Putamen (tissue), 1 donor: ENCODE data around the gene HBEGF.
A peak's percentile ranks its signal among the peaks of the same experiment; 100 is the strongest.

Source experiments
- DNase-seq: peaks from one replicate; pipeline ENCODE4 v3.0.0-alpha.2; 2016; ENCODE audit warnings: low spot score

HBEGF gene

DNA sequence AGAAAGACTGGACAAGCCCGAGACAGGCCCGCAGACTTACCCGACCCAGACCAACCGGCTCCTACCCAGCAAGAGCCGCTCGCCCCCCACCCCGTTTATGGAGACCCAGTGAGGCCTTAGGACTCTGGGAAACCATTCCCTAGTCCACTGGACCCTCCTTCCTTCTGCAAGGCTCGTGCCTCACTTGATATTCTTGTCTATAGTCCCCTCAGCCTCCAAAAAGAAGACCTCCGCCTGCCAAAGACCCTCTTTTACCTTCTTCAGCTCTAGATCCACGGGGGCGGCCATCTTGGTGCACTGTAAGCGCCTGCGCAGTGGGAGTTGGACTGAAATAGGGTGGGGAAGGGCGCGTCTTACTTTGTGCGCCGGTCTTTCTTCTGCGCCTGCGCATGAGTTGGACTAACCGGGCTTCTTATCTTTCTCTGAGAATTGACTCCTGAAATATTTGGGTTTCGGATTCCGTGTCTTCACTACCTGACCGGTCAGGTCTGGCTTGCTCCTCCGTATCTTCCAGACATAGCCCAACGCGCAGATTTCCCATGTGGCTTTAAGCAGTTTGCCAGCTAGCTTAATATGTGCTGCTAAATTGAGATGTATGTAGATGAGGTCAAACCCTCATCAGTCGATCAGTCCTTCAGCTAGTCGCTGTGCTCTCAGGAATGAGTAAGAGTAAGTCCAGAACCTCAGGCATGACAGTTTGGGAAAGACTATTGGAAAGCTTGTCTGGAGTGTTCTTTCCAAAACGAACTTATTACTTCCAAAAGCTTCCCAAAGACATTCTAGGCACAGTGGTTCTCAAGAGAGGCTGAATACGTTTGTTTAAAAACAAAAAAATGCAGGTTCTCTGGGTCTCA lies 43.4 kb downstream of the HBEGF start, which contains the start of gene PFDN1:
Gene PFDN1, minus strand, starts transcription at position 316 of the 854 bp plus-strand sequence. Its CDS starts 28 bp downstream, at position 288.
- peak; percentile 96 for DNase-seq

DNA sequence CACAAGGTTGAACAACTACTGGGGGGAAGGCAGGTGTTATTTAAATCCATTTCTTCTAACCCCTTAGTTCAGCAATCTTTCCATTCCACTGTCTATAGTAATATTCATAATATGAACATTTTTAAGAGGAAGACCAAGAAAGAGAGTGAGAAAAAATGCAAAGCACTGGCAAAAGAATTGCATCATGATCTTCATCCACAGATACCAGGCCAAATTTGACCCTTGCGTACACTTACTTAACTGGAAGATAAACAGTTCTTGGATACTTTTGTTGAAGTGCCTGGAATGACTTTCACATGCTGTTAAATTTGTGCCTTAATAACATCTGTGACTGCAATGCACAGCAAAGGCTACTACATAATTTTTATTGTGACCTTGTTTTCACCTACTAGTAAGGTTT lies 45.3 kb downstream of the HBEGF start:
- DNase-seq = no peak

DNA sequence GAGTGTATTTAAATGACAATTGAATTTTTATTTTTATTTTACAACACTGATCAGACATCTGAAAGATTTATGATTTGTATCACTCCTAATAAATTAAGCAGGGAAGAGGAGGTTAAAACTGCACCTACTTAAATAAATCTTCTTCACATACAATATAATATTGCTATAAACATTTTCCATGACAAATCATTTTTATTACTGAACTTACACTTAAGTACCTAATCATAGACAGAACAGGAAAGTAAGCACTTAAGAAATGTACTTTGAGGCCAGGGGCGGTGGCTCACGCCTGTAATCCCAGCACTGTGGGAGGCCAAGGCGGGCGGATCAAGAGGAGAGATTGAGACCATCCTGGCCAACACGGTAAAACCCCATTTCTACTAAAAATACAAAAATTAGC lies 47.3 kb downstream of the HBEGF start:
- DNase-seq = no peak

DNA sequence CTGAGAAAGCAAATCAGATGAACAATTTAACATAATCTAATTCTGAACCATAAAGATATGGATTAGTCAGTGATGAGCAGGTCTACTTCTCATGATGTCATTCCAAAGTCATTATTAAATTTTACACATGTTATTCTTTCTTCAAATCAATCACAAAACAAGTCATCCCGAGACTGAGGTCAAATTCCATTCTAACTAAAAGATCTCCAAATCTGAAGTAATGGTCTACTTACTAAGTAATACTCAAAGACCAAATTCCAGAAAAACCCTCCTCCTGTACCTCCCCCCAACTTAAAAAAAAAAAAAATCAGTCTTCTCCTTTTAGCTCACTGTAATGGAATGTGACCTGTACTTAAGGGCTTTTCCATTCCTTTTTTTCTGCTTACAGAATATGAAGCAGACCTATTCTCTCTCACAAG lies 48.2 kb downstream of the HBEGF start:
- no peak for DNase-seq

DNA sequence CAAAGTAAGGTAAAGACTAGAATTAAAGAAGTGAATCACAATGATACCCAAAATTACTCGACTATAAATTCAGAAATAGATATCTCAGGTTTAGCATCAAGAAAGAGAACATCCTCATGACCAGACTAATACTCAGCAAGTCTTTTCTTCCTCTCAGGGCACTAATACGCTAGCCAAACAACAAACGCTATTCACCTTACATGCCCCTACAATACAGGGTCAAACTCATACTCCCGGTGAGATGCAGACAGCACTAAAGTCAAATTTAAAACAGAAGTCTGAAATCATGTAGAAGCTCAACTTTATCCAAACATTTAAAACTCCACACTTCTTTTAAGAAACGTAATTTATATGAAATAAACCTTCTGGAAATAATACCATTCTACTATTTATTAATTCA lies 49.1 kb downstream of the HBEGF start:
- DNase-seq = no peak

DNA sequence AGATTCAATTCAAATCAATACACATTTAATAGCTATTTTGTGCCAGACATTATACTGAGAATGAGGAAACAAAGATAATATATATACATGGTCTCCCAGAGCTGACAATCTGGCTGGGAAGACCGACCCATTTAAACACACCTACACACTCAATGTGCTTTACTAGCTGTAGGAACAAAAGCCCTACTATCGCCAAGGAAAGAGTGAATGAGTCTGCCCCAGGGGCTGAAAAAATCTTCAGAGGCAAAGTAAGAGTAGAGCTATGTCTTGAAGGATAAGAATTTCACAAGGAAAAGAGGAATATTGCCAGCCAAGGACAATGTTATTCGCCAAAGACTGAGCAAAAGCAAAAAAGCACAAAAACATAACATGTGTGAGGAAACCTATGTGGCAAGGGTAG lies 50.1 kb downstream of the HBEGF start:
- no peak for DNase-seq

DNA sequence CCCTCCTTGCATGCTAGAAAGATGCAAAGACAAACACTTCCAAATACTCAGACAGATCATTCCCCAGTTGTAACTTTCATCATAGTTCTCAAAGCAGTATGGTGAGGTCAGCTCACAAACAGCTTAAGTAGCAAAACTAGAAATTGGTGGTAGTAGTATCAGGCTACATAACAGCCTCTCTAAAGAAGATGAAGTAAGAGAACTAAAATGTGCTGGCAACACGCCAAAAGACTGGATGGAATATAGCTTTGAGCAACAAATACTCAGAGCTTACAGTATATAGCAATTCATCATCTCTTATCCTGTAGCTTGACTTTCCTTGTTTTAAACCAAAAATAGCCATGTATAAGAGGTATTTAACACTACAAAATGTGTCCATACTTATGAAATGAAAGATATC lies 51.0 kb downstream of the HBEGF start:
- no peak for DNase-seq

DNA sequence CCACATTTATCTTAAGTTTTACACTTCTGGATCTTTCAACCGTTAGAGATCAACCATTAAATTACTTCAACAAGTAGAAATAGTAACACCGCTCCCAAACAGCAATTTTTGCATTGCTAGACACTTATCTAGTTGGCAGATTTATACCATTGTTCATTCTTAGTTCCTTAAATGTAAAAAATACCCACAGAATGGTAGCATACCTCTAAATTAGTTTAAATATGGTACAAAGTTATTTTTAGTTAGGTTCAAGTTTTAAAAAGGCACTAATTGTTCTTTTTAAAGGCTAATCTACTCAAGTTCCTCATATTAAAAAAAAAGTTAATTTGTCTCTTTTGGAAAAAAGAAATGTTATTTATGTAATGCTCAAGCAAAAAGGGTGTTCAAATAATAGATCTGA lies 51.6 kb downstream of the HBEGF start:
- no peak for DNase-seq

DNA sequence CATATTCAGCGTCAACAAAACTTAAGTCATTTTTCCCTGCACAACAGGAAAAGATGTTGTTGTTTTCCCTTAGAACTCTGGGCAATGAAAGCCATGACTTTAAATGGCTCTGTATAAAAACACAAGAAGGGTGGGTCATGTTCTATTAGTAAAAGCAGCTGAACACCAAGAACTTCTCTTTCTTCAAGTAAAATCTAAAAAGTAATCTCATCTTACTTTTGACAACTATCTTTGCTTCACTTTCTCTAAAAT lies 52.6 kb downstream of the HBEGF start:
- DNase-seq = no peak

DNA sequence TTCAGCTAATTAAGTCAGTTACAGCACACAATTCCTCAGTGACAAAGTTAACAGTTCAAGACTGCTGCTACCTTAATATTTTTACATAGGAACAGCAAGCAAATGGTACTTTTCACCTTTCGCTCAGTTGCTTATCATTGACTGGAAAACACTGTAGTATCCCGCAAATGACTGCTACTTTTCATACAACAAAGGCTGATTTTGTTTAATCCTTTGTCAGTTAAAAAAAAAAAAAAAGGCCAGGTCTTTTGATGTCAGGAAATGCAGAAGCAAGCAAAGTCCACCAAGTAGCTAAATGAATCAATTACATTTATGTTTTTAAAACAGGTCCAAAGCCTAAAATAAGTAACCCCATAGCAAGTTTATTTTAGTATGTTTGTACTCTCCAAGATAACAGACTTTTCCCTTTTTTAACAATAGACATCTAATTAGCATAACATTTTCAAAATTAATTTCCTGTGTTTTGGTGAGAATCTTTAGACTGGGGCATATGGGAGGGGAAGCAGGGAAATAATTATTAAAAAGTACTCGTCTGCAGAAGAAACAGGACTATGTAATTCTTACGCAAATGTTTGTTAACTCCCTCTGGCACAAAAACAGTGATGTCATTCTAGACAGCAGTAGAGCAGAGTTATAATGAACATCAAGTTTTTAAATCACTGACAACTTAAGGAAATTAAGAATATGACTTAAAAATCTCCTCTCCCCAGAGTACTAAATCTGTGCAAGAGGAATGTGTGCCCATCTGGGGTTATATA lies 53.1 kb downstream of the HBEGF start:
- DNase-seq = no peak

DNA sequence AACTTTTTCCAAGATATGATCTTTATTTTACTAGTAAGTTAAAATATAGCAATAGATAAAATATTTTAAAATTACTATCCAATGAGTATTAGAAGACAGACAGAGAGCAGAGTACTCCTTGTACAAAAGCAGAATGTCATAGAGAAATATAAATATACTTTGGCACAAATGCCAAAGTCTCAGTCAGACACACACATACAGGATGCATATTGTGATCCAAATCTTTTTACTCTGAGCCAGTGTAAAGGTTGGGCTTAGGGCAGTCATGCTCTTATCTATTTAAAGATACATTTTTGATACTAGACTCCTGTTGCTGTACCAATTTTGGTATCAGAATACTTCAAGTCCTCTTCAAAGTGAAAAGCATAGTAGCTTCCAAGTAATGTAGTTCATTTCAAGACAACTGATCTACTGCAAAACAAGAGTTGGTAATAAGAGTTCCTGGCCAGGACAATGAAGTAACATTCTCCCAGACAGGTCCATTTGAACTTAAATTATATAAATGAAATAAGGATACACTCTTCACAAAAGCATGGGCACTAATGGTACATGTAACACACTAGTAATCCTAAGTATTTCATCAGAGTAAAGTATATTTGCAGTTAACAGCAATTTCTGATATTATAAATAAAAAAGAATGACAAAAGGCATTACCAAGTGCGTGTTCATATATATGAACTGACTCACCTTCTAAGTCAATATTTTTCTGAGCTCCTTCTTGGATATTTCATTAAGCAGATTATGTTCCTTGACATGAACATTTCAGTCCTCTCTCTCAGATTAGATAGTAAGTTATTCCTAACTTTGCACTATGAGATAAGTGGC lies 54.0 kb downstream of the HBEGF start:
- DNase-seq = no peak

DNA sequence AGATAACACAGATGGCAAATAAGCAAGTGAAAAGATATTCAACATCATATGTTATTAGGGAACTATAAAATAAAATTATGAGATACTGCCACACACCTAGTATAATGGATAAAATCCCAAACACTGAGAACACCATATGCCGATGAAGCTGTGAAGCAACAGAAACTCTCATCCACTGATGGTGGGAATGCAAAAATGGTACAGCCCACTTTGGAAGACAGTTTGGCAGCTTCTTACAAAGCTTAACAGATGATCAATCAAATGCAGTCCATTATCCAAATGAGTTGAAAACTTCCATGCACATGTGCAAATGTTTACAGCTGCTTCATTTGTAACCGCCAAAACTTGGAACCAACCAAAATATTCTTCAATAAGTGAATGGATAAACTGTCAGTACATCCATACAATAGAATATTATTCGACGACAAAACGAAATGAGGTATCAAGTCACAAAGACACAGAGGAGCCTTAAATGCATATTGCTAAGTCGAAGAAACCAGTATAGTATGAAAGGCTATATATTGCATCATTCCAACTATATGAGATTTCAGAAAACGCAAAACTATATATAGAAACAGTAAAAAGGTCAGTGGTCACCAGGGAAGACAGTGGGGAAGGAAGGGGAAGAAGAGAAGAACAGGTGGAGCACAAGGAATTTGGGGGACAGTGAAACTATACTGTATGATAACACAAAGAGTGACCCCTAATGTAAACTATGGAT lies 58.4 kb downstream of the HBEGF start:
- no peak for DNase-seq

DNA sequence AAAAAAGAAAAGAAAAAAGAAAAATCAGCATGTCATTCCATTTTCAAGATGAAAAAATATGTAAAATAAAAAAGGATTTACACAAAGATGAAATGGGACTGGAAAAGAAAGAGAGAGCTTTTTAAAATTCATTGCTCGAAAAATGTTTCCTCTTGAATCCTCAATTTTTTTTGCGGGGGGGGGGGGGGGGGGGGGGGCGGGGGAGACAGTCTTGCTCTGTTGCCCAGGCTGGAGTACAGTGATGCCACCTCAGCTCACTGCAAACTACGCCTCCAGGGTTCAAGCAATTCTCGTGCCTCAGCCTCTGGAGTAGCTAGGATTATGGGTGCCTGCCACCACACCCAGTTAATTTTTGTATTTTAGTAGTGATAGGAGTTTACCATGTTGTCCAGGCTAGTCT lies 60.0 kb downstream of the HBEGF start:
- DNase-seq = no peak

DNA sequence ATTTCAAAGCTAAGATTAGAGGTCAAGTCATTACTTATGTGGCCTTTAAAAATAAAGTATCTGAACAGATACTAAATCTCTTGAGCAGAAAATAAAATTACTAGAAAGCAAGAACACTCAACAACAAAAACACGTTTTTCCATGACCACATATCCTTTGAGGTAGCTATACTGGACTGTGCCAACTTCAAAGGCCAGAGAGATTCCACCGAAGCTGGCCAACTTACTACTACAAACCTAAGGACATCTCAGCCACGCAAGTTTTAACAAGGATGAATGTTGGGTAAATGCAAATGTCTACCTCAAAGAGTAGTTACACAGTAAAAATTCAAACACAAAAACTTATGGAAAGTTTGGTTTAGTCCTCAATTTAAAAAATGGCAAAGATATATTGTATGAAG lies 62.4 kb downstream of the HBEGF start:
- no peak for DNase-seq
